Measurements from ENCODE around the gene MTFP1.
"Not testable (repeated sequence)": the region's sequence is repeated elsewhere in the genome, so short reads cannot be mapped to it uniquely, and the experiment has no call there.

MTFP1 gene

DNA sequence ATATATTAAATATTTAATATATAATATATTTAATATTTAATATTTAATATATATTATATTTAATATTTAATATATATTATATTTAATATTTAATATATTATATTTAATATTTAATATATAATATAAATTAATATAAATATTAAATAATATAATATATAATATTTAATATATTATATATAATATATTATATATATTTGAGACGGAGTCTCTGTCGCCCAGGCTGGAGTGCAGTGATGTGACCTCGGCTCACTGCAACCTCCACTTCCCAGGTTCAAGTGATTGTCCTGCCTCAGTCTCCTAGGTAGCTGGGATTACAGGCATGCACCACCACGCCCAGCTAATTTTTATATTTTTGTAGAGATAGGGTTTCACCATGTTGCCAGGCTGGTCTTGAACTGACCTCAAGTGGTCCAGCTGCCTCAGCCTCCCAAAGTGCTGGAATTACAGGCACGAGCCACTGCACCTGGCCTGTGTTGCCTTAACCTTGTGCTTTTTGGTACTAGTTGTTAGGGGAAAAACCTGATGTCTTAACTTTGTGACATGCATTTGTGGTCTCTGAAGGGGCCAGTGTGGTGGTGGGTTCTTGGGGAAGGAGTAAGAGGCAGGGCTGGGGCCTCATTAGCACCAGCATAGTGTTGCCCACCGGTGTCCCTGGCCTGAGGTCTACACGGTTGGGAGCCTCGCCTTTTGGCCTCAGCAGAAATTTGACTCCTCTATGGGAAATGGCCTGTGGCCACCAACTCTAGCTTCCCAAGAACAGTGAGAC is 29.7 kb downstream of the MTFP1 start:
- no peak for DNase-seq (ENCODE audit: low spot score)

DNA sequence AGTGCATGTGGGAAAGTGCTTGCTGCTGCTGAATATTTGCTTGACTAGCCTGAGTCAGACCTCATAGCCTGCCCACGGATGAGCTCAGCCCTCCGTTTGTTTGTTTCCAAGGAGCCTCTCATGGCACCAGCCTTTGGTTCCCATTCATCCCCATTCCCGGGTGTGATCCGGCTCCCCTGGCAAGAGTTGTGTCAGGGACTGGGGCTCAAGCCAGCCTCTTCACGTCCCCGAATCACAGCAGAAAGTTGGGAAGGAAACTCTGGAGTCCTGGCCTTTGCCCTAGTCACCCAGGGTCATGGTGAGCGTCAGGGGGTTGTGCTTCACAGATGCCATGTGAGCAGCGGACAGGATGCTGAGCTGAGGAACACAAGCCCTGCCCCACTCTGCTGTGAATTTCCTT is 32.4 kb downstream of the MTFP1 start:
- DNase-seq (ENCODE audit: low spot score): no peak

DNA sequence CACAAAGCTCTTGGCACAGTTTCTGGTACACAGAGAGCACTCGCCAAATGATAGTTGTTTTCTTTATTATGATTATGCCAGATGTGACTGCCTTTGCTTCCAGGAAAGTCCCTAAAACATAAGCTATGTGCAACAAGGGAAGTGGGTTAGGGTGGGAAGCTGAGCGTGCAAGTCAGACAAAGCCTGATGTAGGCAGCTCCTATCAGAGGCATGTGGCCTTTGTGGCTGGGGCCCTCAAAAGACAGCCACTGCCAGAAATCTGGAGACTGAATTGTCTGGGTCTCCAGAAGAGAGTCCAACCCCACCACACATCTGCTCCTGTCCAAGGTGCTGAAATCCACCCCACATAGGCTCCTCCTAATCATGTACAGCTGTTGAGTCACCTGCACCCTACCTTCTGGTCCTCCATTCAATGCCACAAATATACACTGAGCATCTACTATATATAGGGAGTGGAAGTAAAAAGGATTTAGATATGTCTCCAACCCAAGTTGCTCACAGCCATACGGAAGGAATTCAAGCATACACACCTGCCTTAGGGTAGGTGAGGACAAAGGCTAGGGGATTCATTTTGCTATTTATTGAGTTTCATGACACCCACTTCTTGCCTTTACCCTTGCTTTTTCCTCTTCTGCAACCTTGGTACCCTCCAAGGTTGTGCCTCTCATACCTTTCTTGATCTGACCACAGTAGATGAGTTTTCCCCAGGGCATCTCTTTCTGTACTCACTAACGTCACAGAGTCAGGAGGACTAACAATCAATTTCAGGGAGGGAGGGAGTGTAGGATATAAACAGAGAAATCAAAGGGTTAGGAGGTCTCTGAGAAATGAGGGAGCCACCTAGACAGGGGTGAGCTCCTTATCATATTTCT is 33.8 kb downstream of the MTFP1 start:
- DNase-seq (ENCODE audit: low spot score): peak; percentile 78

DNA sequence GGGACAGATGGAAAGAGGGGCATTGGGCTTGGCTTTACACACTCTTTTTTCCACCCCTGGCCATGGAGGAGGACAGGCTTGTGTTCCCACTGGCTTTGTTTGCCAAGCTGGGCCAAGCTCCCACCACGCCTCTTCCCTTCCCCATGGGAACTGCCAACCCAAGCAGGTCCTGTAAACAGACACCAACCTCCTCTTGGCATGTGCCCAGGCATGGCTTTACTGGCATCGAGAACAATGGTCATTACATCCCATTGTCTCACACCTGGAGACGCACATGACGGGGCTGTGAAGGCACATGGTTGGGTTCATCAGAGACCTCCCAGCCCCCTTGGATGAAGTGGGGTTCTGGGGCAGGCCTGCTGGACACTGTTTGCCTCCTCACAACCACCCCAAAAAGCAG is 34.6 kb downstream of the MTFP1 start:
- DNase-seq (ENCODE audit: low spot score): no peak

DNA sequence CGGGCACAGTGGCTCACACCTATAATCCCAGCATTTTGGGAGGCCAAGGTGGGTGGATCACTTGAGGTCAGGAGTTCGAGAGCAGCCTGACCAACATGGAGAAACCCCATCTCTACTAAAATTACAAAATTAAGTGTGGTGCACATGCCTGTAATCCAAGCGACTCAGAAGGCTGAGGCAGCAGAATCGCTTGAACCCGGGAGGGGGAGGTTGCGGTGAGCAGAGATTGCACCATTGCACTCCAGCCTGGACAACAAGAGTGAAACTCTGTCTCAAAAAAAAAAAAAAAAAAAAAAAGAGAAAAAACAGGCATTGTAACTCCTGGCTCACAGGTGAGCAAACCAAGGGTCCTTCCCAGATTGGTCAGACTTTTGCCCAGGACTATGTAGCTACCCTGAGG is 35.0 kb downstream of the MTFP1 start:
- not testable (repeated sequence) for DNase-seq (ENCODE audit: low spot score)

DNA sequence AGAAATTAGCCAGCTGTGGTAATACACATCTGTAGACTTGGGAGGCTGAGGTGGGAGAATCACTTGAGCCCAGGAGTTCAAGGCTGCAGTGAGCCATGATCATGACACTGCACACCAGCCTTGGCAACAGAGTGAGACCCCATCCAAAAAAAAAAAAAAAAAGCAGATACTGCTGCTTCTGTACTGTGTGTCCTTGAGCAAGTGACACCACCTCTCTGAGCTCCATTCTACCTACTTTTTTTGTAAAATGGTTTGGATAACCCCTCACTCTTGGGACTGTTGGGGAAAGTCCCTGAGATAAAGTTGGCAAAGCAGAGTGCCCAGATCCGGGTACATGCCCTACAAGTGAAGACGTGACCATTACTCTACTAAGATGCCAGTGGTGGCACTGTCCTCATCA is 43.6 kb downstream of the MTFP1 start:
- DNase-seq (ENCODE audit: low spot score): no peak

DNA sequence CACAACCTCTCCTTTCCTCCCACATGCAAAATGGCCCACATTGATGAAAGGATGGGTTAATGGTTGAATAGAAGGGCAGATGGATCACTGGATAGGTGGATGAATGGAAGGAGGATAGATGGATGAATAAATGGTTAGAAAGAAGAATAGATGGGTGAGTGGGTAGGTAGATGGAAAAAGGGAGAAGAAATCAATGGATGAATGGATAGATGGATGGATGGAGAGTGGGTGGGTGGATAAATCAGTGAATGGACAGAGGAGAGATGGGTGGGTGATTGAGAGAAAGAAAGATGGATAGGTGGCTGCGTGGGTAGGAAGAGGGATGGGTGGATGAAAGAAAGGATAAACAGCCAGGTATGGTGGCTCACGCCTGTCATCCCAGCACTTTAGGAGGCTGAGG is 45.1 kb downstream of the MTFP1 start:
- DNase-seq (ENCODE audit: low spot score): no peak

DNA sequence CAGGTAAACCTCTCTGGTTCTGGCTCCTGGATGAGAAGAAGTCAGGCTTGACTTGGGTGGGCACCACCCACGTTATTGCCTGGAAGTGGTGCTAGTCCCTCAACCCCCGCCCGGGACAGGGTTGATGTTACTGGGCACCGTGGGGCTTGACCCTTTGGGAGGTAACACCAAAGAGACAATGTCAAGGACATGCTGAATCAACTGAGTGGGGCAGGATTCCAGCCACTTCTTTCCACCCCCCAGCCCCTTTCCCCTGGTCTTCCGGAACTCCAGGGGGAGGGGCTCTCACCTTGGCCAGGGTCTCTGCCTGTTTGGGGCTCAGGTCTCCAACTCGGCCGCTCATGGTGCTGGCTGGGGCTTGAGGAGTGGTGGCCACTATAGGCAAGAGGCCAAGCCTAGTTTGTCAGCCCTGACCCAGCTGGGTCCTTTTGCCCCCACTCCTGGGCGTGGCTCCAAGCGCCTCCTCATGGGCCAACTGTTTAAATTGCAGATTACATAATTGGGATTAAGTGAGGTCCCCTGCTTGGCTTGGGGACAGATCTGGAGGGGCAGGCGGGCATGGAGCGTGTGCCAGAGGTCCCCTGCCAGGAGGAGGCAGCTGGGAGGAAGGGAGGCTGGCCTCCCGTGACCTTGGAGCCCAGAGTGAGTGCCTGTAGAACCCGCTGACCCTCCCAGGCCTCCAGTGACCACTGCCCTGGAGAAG is 46.2 kb downstream of the MTFP1 start, which contains the start of gene SEC14L3:
Gene SEC14L3, minus strand, starts transcription at position 402 of the 703 bp plus-strand sequence. Its CDS starts 59 bp downstream, at position 343.
- no peak for DNase-seq (ENCODE audit: low spot score)

DNA sequence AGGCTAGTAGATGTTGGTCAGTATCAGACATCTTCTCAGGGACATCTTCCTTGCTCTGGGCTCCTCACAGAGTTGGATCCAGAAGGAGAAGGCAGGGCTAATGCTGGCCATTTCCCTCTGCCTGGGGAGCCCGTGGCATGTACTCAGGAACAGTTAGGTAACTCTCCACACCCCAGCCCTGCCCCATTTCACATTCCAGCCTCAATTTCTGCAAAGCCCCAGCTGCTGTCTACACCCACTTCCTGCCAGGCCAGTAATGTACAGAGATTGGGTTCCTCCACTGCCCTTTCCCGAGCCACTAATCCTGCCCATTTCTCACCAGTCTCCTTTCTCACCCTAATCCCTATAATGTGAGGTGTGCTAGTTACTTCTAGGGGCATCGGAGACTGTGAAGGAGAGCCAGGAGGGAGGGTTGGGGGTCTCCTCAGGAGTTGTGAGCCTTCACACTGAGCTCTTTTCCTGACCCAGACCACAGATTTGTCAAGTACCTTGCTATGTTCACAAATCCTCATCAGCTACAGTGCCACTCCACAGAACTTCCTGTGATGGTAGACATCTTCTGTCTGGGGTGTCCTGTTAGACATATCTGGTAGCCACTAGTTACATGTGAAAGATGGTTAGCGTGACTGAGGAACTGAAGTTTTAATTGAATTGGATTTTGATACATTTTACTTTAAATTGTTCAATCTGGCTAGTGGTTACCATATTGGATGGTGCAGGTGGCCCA is 47.6 kb downstream of the MTFP1 start:
- DNase-seq (ENCODE audit: low spot score): no peak

DNA sequence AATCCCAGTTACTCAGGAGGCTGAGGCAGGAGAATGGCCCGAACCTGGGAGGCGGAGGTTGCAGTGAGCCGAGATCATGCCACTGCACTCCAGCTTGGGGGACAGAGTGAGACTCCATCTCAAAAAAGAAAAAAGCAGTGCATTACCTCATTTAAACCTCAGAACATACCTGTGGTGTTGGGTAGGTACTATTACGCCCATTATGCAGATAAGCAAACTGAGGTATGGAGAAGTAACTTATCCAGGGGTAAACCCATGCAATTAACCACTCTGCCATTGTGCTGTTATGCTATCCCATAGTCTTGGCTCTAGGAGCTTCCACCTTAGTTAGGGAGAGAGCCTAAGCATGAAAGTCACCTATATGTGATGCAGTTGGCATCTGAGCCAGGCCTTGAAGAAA is 48.6 kb downstream of the MTFP1 start:
- DNase-seq (ENCODE audit: low spot score): no peak

DNA sequence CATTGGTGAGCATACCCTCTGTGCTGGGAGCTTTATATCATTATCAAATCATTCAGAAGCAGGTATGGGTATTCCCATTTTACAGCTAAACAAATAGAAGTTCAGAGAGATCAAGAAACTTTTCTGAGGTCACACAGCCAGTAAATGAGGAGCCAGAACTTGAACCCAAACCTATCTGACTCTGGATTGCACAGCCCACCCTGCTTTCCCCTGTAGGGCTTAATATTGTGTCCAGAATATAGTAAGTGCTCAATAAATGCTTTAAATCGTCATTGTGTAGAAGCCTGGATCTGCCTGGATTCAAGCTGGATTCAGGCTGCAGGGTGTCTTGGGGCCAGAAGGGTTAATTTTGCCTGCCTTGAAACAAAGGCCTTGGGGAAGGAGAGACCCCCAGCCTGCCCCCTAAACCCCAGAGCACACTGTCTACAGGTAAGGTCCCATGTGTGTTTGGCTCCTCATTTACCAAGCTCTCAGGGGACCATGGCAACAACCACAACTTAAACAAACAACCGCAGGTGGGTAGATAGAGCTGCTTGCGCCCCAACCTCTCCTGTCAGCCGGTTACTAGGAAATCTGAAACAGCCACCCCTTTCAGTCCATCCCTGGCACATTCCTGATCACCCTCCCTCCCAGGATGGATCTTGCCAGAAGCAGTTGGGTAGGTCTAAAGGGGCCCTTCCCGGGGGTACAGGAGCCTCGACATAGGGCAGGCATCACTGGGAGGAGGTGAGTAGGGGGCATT is 49.3 kb downstream of the MTFP1 start:
- DNase-seq (ENCODE audit: low spot score): peak; percentile 31
